Spleen (tissue), 13 donors: ENCODE measurements around the gene HERC6. TPM values are rescaled to one million over a fixed set of nuclear protein-coding genes. Genes with fewer than 3 reads are reported as not detected.
A peak's percentile ranks its signal among the peaks of the same experiment; 100 is the strongest.

Experiments used
- DNase-seq: peaks from one replicate; pipeline ENCODE4 v3.0.0-alpha.2; 2020
- H3K27ac ChIP-seq, 8 donors: fragments of 200-600 bp; sonication (generic) in 7 of 8; 1 replicate in 4 of 8; 2 replicates in 4 of 8; pipeline versions ENCODE4 v1.5.0 to v1.8.0; 2016 to 2021; ENCODE audit warnings: inconsistent platforms in 4 of 8, mild to moderate bottlenecking in 4 of 8, moderate library complexity in 1 of 8
- H3K27me3 ChIP-seq, 7 donors: fragments of 200-600 bp; sonication (generic) in 6 of 7; replicated peaks in 1 of 7; 1 replicate in 4 of 7; 2 replicates in 3 of 7; pipeline versions ENCODE4 v1.5.0 to v1.8.0; 2016 to 2021; ENCODE audit warnings: inconsistent platforms in 3 of 7, mild to moderate bottlenecking in 1 of 7
- H3K36me3 ChIP-seq, 6 donors: fragments of 200-600 bp; sonication (generic) in 5 of 6; 1 replicate in 4 of 6; 2 replicates in 2 of 6; pipeline versions ENCODE4 v1.5.0 to v1.8.0; 2016 to 2021; ENCODE audit warnings: inconsistent platforms in 2 of 6
- H3K4me1 ChIP-seq, 6 donors: fragments of 200-600 bp; sonication (generic) in 5 of 6; 1 replicate in 3 of 6; 2 replicates in 3 of 6; pipeline versions ENCODE4 v1.5.0 to v1.8.0; 2016 to 2021; ENCODE audit warnings: inconsistent platforms in 3 of 6
- H3K4me3 ChIP-seq, 8 donors: fragments of 200-600 bp; sonication (generic) in 7 of 8; 1 replicate in 4 of 8; 2 replicates in 4 of 8; pipeline versions ENCODE4 v1.5.0 to v1.8.0; 2016 to 2021; ENCODE audit warnings: inconsistent platforms in 4 of 8, mild to moderate bottlenecking in 4 of 8, moderate library complexity in 2 of 8
- H3K9me3 ChIP-seq, 8 donors: fragments of 200-600 bp; sonication (generic) in 7 of 8; 1 replicate in 4 of 8; 2 replicates in 4 of 8; pipeline versions ENCODE4 v1.5.0 to v1.8.0; 2016 to 2021; ENCODE audit warnings: inconsistent platforms in 4 of 8
- CTCF ChIP-seq, 11 experiments: fragments of 200-600 bp in 7 of 11; fragments of 450-650 bp in 4 of 11; sonication (generic) in 4 of 11; IDR thresholded peaks in 8 of 11; conservative IDR thresholded peaks in 3 of 11; 1 replicate in 7 of 11; 2 replicates in 4 of 11; pipeline versions ENCODE4 v1.4.0 to v1.8.0; 2016 to 2021; ENCODE audit warnings: antibody characterized with exemption in 11 of 11, inconsistent platforms in 4 of 11, mild to moderate bottlenecking in 1 of 11
- POLR2A ChIP-seq, 3 donors: fragments of 450-650 bp; IDR thresholded peaks; one replicate each; pipeline ENCODE4 v1.5.1; 2017; ENCODE audit warnings: antibody characterized with exemption in 3 of 3, mild to moderate bottlenecking in 1 of 3
- POLR2AphosphoS5 ChIP-seq, 3 donors: sonication (generic); formaldehyde crosslinking; IDR thresholded peaks; one replicate each; pipeline ENCODE4 v1.5.1; 2017; ENCODE audit warnings: antibody characterized with exemption in 3 of 3
- WGBS, 5 donors: extraction: QIAGEN DNeasy Blood & Tissue Kit in 3 of 5; methylation state at CpG; one replicate each; pipeline versions ENCODE4 v1.1.5 to v1.1.7; 2013 to 2018; 5-methylcytosine and 5-hydroxymethylcytosine counted together
- intact Hi-C: fragments of 100-400 bp; cut with DNase I; formaldehyde crosslinking; loops from one replicate; pipeline ENCODE4 v1.15.0; 2023; ENCODE audit warnings: low total_unique reads
- long read RNA-seq, 2 donors: transcript quantifications; one replicate each; lab custom pipeline, GENCODE V29; 2026
- polyA plus RNA-seq, 3 donors: library from polyadenylated mRNA; stranded (reverse); fragments of 200-250 nt; gene quantifications; one replicate each; pipeline ENCODE4 v1.2.1, GENCODE V29; 2013
- total RNA-seq, 7 donors: library from RNA; depleted of rRNA in 3 of 7; stranded (reverse); fragments of >200 nt in 3 of 7; fragmentation: NEBNext Ultra II Directional in 4 of 7; extraction: Animal tissue kit (Norgen Biotek cat#: 25700) in 4 of 7; gene quantifications; one replicate each; pipeline versions ENCODE4 v1.1.0 to v1.2.1, GENCODE V29; 2016 to 2021
- donor health status: healthy with polysubstance abuse.
- donor health status: DM: no; HTN: no; CAD: no; lungs with moderate emphysema.
- donor health status: DM: no; HTN: no; CAD: no.
- donor health status: Bipolar disorder and iron deficiency.
- donor health status: healthy.
- donor health status: DM: no; HTN: no; CAD: no.
- donor health status: DM: yes; HTN: yes; CAD: no.

The HERC6 gene
- total RNA-seq (10 to 100 TPM in 6 of 7 donors, 1 to 10 TPM in 1; 5.2 to 13.6 (median 11.4) TPM), polyA plus RNA-seq (1 to 10 TPM; 2.8 to 4.3 (median 2.9) TPM)
- long read RNA-seq, donor 1, result 0 reads
- long read RNA-seq, donor 2, result 0 reads

- H3K36me3 ChIP-seq, result peaks cover 0 to 6% (median 0%) of the 10 kb centered on the region in 6 donors
- TF ChIP-seq POLR2AphosphoS5 (IDR thresholded peaks at IDR 0.05), result peak; percentile 75 to 86 (median 84)
- TF ChIP-seq POLR2A (IDR thresholded peaks at IDR 0.05), result peak in 1 of 3 donors; percentile 5
- TF ChIP-seq CTCF (IDR thresholded peaks at IDR 0.05 in 8 of 11, conservative IDR thresholded peaks at IDR 0.05 in 3 of 11), result peak; percentile 49 to 91 (median 77)
- 0 to 1% (median 0%) methylated on average over 28 to 62 of the region's 62 CpGs for WGBS, 5 donors
- H3K4me3 ChIP-seq, result peak within 1 kb of the TSS; percentile 76 to 99 (median 90)
- no peaks in the 10 kb centered on the region for H3K27me3 ChIP-seq
- intact Hi-C loops, result loop anchor here (10.0 kb wide), 2 partner anchors 94 to 136 kb away; partner anchors contain the start of gene PPM1K
- DNase-seq, result peak; percentile 94
- peak within 1 kb of the TSS; percentile 95 to 100 (median 100) for H3K27ac ChIP-seq
- no peaks in the 10 kb centered on the region for H3K9me3 ChIP-seq
- H3K4me1 ChIP-seq, result peaks cover 0 to 38% (median 20%) of the 10 kb centered on the region in 6 donors
Measured at GRCh38 chr4:88378691-88379559, at the start of gene HERC6. HERC6 (plus strand) TSS chr4:88378852; CDS start chr4:88378922, 70 bp downstream.

GRCh38 chr4:88333741-88334405 lies 44.8 kb upstream of the HERC6 start:
- 93 to 100% (median 100%) methylated on average over 1 of the region's 1 CpG for WGBS, 5 donors
- intact Hi-C loops, result no loop called here

GRCh38 chr4:88335092-88335665 lies 43.5 kb upstream of the HERC6 start:
- Histone ChIP-seq H3K27me3 (no peaks in the 10 kb centered on the region), H3K9me3 (no peaks in the 10 kb centered on the region), H3K4me3 (no peak overlapping the region), H3K36me3 (no peaks in the 10 kb centered on the region), H3K27ac (no peak overlapping the region), H3K4me1 (no peaks in the 10 kb centered on the region)
- WGBS, 5 donors, result 75 to 94% (median 83%) methylated on average over 11 of the region's 11 CpGs
- TF ChIP-seq CTCF (IDR thresholded peaks at IDR 0.05 in 8 of 11, conservative IDR thresholded peaks at IDR 0.05 in 3 of 11) (no peak), POLR2AphosphoS5 (IDR thresholded peaks at IDR 0.05) (no peak), POLR2A (IDR thresholded peaks at IDR 0.05) (no peak)
- intact Hi-C loops, result no loop called here
- no peak for DNase-seq

More at GRCh38 chr4:88333741-88334405, 44.8 kb upstream of the HERC6 start:
- no peaks in the 10 kb centered on the region for H3K9me3 ChIP-seq
- H3K36me3 ChIP-seq, result no peaks in the 10 kb centered on the region
- no peak overlapping the region for H3K4me3 ChIP-seq
- H3K27ac ChIP-seq, result no peak overlapping the region
- TF ChIP-seq POLR2AphosphoS5 (IDR thresholded peaks at IDR 0.05), result no peak
- TF ChIP-seq POLR2A (IDR thresholded peaks at IDR 0.05), result no peak
- TF ChIP-seq CTCF (IDR thresholded peaks at IDR 0.05 in 8 of 11, conservative IDR thresholded peaks at IDR 0.05 in 3 of 11), result no peak
- H3K4me1 ChIP-seq, result no peaks in the 10 kb centered on the region
- H3K27me3 ChIP-seq, result no peaks in the 10 kb centered on the region
- DNase-seq, result no peak
